CD1c-positive myeloid dendritic cell (primary cell): ENCODE measurements around the gene ARHGAP35.
"Not testable (repeated sequence)": the region's sequence is repeated elsewhere in the genome, so short reads cannot be mapped to it uniquely, and the experiment has no call there.

Experiments used
- DNase-seq: peaks from one replicate; pipeline ENCODE4 v3.0.0-alpha.2; 2016; ENCODE audit errors: extremely low spot score

ARHGAP35 gene

GRCh38 chr19:46844067-46844489 is 16.7 kb upstream of the ARHGAP35 start:
- DNase-seq = no peak

DNA sequence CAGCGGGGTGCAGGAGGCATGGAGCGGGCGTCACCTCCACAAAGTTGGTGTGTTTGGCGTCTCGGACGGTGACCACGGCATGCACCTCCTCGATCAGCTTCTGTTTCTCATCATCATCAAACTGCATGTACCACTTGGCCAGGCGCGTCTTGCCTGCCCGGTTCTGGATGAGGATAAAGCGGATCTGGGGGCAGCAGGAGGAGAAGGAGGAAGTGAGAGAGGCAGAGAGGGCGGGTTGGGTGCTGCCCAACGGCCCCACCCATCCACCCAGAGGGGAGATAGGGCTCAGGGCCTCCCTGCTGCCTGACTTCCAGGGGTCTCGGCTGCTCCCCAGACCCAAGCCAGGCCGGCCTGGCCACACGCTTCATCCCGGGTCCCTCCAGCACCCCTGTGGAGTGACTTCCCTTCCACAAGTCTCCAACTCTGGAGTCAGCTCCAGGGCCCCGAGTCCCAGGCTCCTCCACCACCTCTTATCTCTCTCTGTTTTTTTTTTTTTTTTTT is 14.8 kb upstream of the ARHGAP35 start:
- DNase-seq = peak; percentile 62

DNA sequence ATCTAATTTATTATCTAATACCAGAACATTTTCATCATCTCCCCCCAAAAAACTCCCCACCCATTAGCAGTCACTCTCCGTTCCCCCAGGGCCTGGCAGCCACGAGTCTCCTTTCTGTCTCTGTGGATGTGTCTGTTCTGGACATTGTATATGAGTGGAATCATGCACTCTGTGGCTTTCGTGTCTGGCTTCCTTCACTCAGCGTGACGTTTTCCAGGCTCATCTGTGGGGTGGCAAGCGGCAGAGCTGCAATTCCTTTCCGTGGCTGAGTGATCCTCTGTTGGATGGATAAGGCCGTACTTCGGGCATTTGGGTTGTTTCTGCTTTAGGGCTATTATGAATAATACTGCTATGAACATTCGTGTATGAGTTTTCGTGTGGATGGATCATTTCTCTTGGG is 13.3 kb upstream of the ARHGAP35 start:
- DNase-seq = no peak

DNA sequence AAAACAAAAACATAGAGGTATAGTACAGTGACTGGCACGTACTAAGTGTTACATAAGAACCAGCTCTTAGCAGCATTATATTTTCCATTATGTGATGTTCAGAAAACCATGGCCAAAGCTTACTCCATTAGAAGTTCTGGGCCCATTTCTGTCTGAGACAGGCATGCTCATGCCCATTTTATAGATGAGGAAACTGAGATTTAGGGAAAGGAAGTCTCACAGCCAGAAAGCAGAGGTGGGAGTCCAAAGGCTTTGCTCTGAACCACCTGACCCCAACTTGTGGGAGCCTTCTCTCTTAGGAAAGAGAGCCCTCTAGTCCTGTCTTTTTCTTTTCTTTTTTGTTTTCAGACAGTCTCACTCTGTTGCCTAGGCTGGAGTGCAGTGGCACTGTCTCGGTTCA is 12.4 kb upstream of the ARHGAP35 start:
- DNase-seq = no peak

GRCh38 chr19:46849610-46850009 is 11.2 kb upstream of the ARHGAP35 start:
- DNase-seq = peak; percentile 62

GRCh38 chr19:46850228-46851203 is 10.3 kb upstream of the ARHGAP35 start, which contains the start of gene AP2S1:
TSS of gene AP2S1 (minus strand) at chr19:46850846. CDS start at chr19:46850766, 80 bp downstream.
- peak; percentile 97 for DNase-seq

DNA sequence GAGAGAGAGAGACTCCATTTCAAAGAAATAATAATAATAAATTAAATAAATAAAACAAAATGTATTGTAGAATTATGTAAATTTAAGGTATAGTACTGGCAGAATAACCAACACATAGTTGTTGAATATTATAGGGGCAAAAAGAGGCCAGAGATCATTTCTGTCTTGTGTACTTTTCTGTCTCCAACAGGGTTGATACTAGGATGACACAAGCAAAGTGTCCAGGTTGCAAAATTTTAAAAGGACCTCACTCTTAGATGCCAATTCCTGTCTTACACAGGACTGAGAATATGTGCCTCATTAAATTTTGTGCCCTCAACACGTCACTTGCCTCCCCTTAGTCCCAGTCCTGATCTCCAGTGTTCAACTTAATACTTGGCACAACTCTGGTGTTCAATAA is 8.0 kb upstream of the ARHGAP35 start:
- no peak for DNase-seq

DNA sequence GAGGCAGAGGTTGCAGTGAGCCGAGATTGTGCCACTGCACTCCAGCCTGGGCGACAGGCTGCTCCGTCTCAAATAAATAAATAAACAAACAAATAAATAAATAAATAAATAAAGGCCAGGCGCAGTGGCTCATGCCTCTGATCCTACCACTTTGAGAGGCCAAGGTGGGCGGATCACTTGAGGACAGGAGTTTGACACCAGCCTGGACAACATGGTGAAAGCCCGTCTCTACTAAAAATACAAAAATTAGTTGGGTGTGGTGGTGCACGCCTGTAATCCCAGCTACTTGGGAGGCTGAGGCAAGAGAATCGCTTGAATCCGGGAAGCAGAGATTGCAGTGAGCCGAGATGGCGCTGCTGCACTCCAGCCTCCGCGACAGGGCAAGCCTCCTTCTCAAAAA is 6.1 kb upstream of the ARHGAP35 start:
- DNase-seq = not testable (repeated sequence)

DNA sequence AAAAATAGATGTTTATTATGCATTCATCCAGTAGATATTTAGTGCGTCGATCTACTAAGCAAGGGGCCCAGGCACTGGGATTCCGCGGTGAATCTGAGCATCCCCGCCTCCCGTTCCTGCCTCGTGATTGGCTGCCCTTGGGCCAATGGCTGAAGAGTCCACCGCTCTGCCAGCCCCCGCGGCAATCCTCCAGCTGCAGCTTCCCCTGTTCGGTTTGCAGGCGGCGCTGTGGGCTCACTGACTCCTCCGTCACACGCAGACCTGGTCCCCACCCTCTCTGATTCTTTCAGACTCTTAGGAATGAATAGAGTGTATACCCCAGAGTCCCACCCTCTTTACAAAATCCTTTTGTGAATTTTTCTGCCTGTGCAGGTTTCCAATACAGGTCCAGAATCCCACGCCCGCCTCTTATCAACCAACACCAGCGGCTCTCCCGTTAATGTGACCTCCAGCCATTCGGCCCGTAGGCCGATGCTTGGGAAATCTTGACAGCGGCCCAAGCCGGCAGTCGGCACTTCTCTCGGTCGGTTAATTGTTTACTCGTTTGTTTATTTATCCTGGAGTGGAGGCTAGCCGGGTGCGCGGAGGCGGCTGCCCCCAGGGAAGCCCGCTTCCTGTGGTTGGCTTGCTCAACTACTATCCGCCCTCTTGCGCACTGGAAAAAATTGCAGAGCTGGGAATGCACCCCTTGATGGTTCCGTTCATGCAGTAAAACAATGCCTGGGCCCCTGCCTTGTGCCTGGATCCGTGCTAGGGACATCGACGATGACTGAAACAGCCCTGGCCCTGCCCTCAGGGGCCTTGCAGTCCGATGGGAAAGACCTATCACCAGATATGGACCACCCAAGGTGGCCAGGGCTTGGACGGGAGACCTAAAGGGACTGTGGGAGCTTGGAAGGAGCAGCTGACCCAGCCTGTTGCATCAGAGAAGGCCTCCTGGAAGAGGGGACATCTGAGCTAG is 4.5 kb upstream of the ARHGAP35 start:
- DNase-seq = peak; percentile 94

GRCh38 chr19:46859637-46860124 is 1.1 kb upstream of the ARHGAP35 start:
- no peak for DNase-seq

- DNase-seq = peak; percentile 98
Observed at GRCh38 chr19:46860125-46860845, 512 bp upstream of the ARHGAP35 start.

GRCh38 chr19:46861691-46862502 is 1.1 kb downstream of the ARHGAP35 start:
- DNase-seq = peak; percentile 10

DNA sequence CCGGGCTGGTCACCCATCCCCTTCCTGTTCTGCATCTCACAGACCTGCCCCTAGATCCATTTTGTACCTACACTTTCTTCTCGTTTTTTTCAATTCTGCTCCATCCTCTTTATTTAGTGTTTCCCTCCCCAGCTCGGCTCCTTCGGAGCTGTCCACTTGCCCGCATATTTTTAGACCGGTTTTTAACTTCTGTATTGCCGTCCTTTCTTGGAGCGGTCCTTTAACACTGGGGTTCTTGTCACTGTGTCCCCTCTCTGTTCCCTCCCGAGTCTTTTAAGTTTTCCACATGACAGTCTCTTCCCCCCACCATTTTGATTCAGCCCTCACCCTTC is 1.7 kb downstream of the ARHGAP35 start:
- DNase-seq = no peak

- DNase-seq = no peak
Observed at GRCh38 chr19:46862974-46863632, 2.3 kb downstream of the ARHGAP35 start.

GRCh38 chr19:46863818-46864629 is 3.2 kb downstream of the ARHGAP35 start:
- no peak for DNase-seq

GRCh38 chr19:46866407-46867136 is 5.8 kb downstream of the ARHGAP35 start:
- DNase-seq = no peak

DNA sequence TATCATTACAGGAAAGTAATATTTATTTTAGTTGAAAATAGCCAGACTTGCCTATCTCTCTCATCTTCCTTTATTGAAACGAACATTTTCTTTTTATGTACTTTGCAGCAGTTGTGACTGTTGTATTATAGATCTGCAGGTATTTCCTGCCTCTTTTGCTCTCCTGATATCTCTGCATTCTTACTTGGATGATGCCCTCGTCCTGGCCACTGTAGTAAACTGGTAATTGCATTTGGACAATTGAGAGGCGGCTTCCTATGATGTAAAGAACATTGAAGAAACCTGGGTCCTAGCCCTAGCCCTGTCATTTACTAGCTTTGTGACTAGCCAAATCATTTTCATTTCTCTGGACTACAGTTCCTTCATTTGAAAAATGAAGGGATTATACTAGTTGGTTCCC is 6.4 kb downstream of the ARHGAP35 start:
- no peak for DNase-seq
